Loucy (cell line): ENCODE data around the gene TTC6.

Source experiments
- H2AFZ ChIP-seq: fragments of 200-600 bp; sonication (generic); 2 replicates; pipeline ENCODE4 v1.6.0; 2016; ENCODE audit warnings: antibody characterized with exemption, mild to moderate bottlenecking, low read length, moderate library complexity
- H3F3A ChIP-seq: fragments of 200-600 bp; 2 replicates; pipeline ENCODE4 v1.6.0; 2016; ENCODE audit warnings: antibody characterized with exemption, low read depth, mild to moderate bottlenecking
- H3K27me3 ChIP-seq: fragments of 200-600 bp; sonication (generic); 2 replicates; pipeline ENCODE4 v1.6.1; 2014; ENCODE audit warnings: low read length, mild to moderate bottlenecking; ENCODE audit not compliant: insufficient read depth, poor library complexity, severe bottlenecking
- H3K36me3 ChIP-seq: fragments of 200-600 bp; sonication (generic); 2 replicates; pipeline ENCODE4 v1.6.1; 2016; ENCODE audit warnings: low read length; ENCODE audit not compliant: insufficient read depth
- H3K4me1 ChIP-seq: fragments of 200-600 bp; sonication (generic); 2 replicates; pipeline ENCODE4 v1.5.1; 2014; ENCODE audit warnings: low read length, mild to moderate bottlenecking; ENCODE audit not compliant: insufficient read depth, poor library complexity, severe bottlenecking
- H3K4me2 ChIP-seq: fragments of 200-600 bp; sonication (generic); 2 replicates; pipeline ENCODE4 v1.6.0; 2014; ENCODE audit warnings: antibody characterized with exemption, low read length, low read depth, mild to moderate bottlenecking; ENCODE audit not compliant: poor library complexity, severe bottlenecking
- H3K4me3 ChIP-seq: fragments of 200-600 bp; sonication (generic); 2 replicates; pipeline ENCODE4 v1.5.1; 2014; ENCODE audit warnings: low read length, mild to moderate bottlenecking, mixed read lengths; ENCODE audit not compliant: poor library complexity, severe bottlenecking
- H3K79me2 ChIP-seq: fragments of 200-600 bp; sonication (generic); 2 replicates; pipeline ENCODE4 v1.6.1; 2014; ENCODE audit warnings: low read length; ENCODE audit not compliant: insufficient read depth
- H3K9ac ChIP-seq: fragments of 200-600 bp; sonication (generic); 2 replicates; pipeline ENCODE4 v1.6.0; 2014; ENCODE audit warnings: mild to moderate bottlenecking, low read depth, low read length, moderate library complexity; ENCODE audit not compliant: poor library complexity, severe bottlenecking
- H3K9me2 ChIP-seq: fragments of 200-600 bp; sonication (generic); replicated peaks from 2 replicates; pipeline ENCODE4 v1.6.1; 2016; ENCODE audit warnings: low read depth, low read length, mixed read lengths
- H3K9me3 ChIP-seq: fragments of 200-600 bp; sonication (generic); 2 replicates; pipeline ENCODE4 v1.6.1; 2014; ENCODE audit warnings: mild to moderate bottlenecking, antibody characterized with exemption, low read length, low read depth; ENCODE audit not compliant: insufficient read depth
- H4K20me1 ChIP-seq: fragments of 200-600 bp; sonication (generic); 2 replicates; pipeline ENCODE4 v1.6.0; 2014; ENCODE audit warnings: antibody characterized with exemption, low read length, mild to moderate bottlenecking; ENCODE audit not compliant: insufficient read depth, poor library complexity, severe bottlenecking
- CTCF ChIP-seq: fragments of 200-600 bp; sonication (generic); conservative IDR thresholded peaks from 2 replicates; pipeline ENCODE4 v1.5.1; 2014; ENCODE audit warnings: mild to moderate bottlenecking, antibody characterized with exemption, low read length
- EZH2phosphoT487 ChIP-seq: fragments of 200-600 bp; IDR thresholded peaks from 2 replicates; pipeline ENCODE4 v1.6.1; 2018; ENCODE audit warnings: antibody characterized with exemption, mild to moderate bottlenecking, moderate library complexity, borderline replicate concordance

Gene TTC6

GRCh38 chr14:37637341-37637740 is 41.9 kb downstream of the TTC6 start:
- Histone ChIP-seq H3K4me1 (no peaks in the 10 kb centered on the region), H3K9me3 (no peaks in the 10 kb centered on the region), H3K36me3 (no peaks in the 10 kb centered on the region), H3K27me3 (no peaks in the 10 kb centered on the region), H3K4me3 (no peak overlapping the region), H3K4me2 (no peak overlapping the region), H3F3A (no peaks in the 10 kb centered on the region), H2AFZ (no peak overlapping the region), H4K20me1 (no peaks in the 10 kb centered on the region), H3K79me2 (no peaks in the 10 kb centered on the region), H3K9me2 (no peaks in the 10 kb centered on the region), H3K9ac (no peak overlapping the region)
- TF ChIP-seq EZH2phosphoT487 (no peak), CTCF (no peak)

DNA sequence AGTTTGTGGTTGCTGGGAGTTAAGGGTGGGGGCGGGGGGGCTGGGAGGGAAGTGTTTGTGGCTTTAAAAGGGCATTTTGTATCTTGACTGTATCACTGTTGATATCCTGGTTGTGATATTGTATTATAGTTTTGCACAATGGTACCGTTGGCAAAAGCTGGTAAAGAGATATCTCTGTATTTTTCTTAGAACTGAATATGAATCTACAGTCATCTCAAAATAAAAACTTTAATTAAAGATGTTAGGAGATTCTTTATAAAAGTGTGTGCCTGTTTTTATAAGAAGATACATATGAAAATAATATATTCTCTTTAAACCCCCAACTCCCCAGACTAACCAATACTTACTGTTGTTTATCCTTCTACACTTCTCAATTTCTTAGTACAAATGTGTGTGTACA is 43.2 kb downstream of the TTC6 start:
- TF ChIP-seq CTCF = no peak
- TF ChIP-seq EZH2phosphoT487 = no peak

GRCh38 chr14:37641117-37641516 is 45.7 kb downstream of the TTC6 start:
- Histone ChIP-seq H3K9me2 (no peaks in the 10 kb centered on the region), H4K20me1 (no peaks in the 10 kb centered on the region), H3K36me3 (no peaks in the 10 kb centered on the region), H3K9me3 (no peaks in the 10 kb centered on the region), H3K27me3 (no peaks in the 10 kb centered on the region), H3K9ac (no peak overlapping the region), H3K4me3 (no peak overlapping the region), H3K4me2 (no peak overlapping the region), H2AFZ (no peak overlapping the region), H3F3A (no peaks in the 10 kb centered on the region), H3K79me2 (no peaks in the 10 kb centered on the region), H3K4me1 (no peaks in the 10 kb centered on the region)
- TF ChIP-seq EZH2phosphoT487 (no peak), CTCF (no peak)

More for the DNA sequence above, 43.2 kb downstream of the TTC6 start:
- Histone ChIP-seq H2AFZ (no peak overlapping the region), H3K4me3 (no peak overlapping the region), H3K4me2 (no peak overlapping the region), H3K9me3 (no peaks in the 10 kb centered on the region), H3K9ac (no peak overlapping the region), H4K20me1 (no peaks in the 10 kb centered on the region), H3K9me2 (no peaks in the 10 kb centered on the region), H3K27me3 (no peaks in the 10 kb centered on the region), H3K79me2 (no peaks in the 10 kb centered on the region), H3K36me3 (no peaks in the 10 kb centered on the region), H3K4me1 (no peaks in the 10 kb centered on the region), H3F3A (no peaks in the 10 kb centered on the region)
